ENCODE results near the gene TOP3A. TPM values are rescaled to one million over a fixed set of nuclear protein-coding genes. Genes with fewer than 3 reads are reported as not detected.
A peak's percentile ranks its signal among the peaks of the same experiment; 100 is the strongest.

The TOP3A gene
- total and polyA plus RNA-seq, 2 donors (not counting 1 experiment from before 2014, with no cell fraction given): 13.4 to 55.8 TPM

DNA sequence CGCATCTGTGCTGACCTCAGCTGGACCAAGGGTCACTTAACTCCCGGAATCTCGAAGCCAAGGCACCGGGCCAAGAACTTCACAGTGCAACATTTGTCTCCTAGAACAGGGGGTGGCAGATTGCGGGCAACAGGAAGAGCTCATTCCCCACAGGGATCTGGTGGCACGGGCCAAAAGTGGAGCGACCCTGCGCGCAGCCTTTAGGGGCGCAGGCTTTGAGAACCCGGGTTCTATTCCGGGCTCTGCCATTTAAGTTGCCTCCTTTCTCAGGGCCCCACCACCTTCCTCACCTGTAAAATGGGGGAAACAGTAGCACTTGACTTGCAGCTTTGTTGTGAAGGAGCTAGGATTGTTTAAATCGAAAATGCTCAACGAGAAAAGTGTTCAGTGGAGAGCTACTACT is 47.9 kb upstream of the TOP3A start:
- Mint-ChIP-seq H3K27ac (peak overlapping the region; percentile 59), H3K9me3 (ENCODE audit: insufficient read depth) (no peaks in the 10 kb centered on the region), H3K4me3 (peak overlapping the region; percentile 95), H3K27me3 (no peaks in the 10 kb centered on the region), H3K4me1 (peaks cover 14% of the 10 kb centered on the region)
- Histone ChIP-seq H3K9me3 (ENCODE audit: control extremely low read depth in 1 of 3, control insufficient read depth in 2 of 3, insufficient read depth in 1 of 3, low read length in 2 of 3) (no peaks in the 10 kb centered on the region), H3K4me3 (ENCODE audit: control extremely low read depth in 1 of 5, extremely low read depth in 1 of 5, insufficient read depth in 1 of 5, low read depth in 2 of 5, low read length in 4 of 5) (peak overlapping the region; percentile 47 to 89 (median 66)), H3K4me1 (ENCODE audit: control insufficient read depth in 2 of 2, insufficient read depth in 2 of 2, low read length in 2 of 2) (peaks cover 5 to 14% of the 10 kb centered on the region in 2 donors), H3K27ac (ENCODE audit: low read length in 2 of 2) (peak overlapping the region in 1 of 2 donors; percentile 32), H4K20me1 (ENCODE audit: control insufficient read depth, insufficient read depth, low read length, poor library complexity, severe bottlenecking) (no peaks in the 10 kb centered on the region), H2AFZ (ENCODE audit: insufficient read depth, low read depth, low read length, poor library complexity, severe bottlenecking) (peak overlapping the region; percentile 98), H3K27me3 (replicated peaks in 1 of 4; ENCODE audit: control extremely low read depth in 1 of 4, control insufficient read depth in 3 of 4, insufficient read depth in 4 of 4, low read length in 3 of 4) (no peaks in the 10 kb centered on the region), H3K79me2 (ENCODE audit: control insufficient read depth, insufficient read depth, low read length) (peaks cover 5% of the 10 kb centered on the region), H3K4me2 (replicated peaks; ENCODE audit: low read depth, low read length, poor library complexity, severe bottlenecking) (peak overlapping the region; percentile 94), H3K36me3 (replicated peaks in 1 of 2; ENCODE audit: control extremely low read depth in 1 of 2, control insufficient read depth in 1 of 2, extremely low read depth in 1 of 2, insufficient read depth in 2 of 2, low read length in 1 of 2) (no peaks in the 10 kb centered on the region), H3K9ac (ENCODE audit: low read length) (peak overlapping the region; percentile 94)
- ATAC-seq (ENCODE audit: low read depth) (no peak), DNase-seq (no peak)
- CTCF ChIA-PET: interaction anchor here (0.8 kb wide), 1 partner anchor 114 kb away, joined by 3 read pairs; no protein-coding TSS in a partner anchor
- TF ChIP-seq EZH2 (IDR thresholded peaks at IDR 0.05; ENCODE audit: borderline replicate concordance, insufficient read depth, low read depth, low read length, poor library complexity, severe bottlenecking) (no peak), CTCF (IDR thresholded peaks at IDR 0.05) (no peak)
- WGBS (ENCODE audit: insufficient coverage): 11% methylated on average over 9 of the region's 14 CpGs
- POLR2A ChIA-PET: interaction anchor here (1.1 kb wide), 1 partner anchor 48 kb away, joined by 3 read pairs; the partner anchor contains the start of gene TOP3A
- intact Hi-C loops (cut with micrococcal nuclease): loop anchor here (1.0 kb wide), 2 partner anchors 47 to 104 kb away; partner anchors contain the start of genes FLII and SMCR8

GRCh38 chr17:18361837-18362697 is 47.3 kb upstream of the TOP3A start:
- Histone ChIP-seq H3K4me3 (ENCODE audit: control extremely low read depth in 1 of 5, extremely low read depth in 1 of 5, insufficient read depth in 1 of 5, low read depth in 2 of 5, low read length in 4 of 5) (peak overlapping the region in 1 of 5 experiments; percentile 66), H4K20me1 (ENCODE audit: control insufficient read depth, insufficient read depth, low read length, poor library complexity, severe bottlenecking) (no peaks in the 10 kb centered on the region), H3K9me3 (ENCODE audit: control extremely low read depth in 1 of 3, control insufficient read depth in 2 of 3, insufficient read depth in 1 of 3, low read length in 2 of 3) (no peaks in the 10 kb centered on the region), H3K4me2 (replicated peaks; ENCODE audit: low read depth, low read length, poor library complexity, severe bottlenecking) (peak overlapping the region; percentile 94), H2AFZ (ENCODE audit: insufficient read depth, low read depth, low read length, poor library complexity, severe bottlenecking) (peak overlapping the region; percentile 98), H3K27me3 (replicated peaks in 1 of 4; ENCODE audit: control extremely low read depth in 1 of 4, control insufficient read depth in 3 of 4, insufficient read depth in 4 of 4, low read length in 3 of 4) (no peaks in the 10 kb centered on the region), H3K36me3 (replicated peaks in 1 of 2; ENCODE audit: control extremely low read depth in 1 of 2, control insufficient read depth in 1 of 2, extremely low read depth in 1 of 2, insufficient read depth in 2 of 2, low read length in 1 of 2) (no peaks in the 10 kb centered on the region), H3K79me2 (ENCODE audit: control insufficient read depth, insufficient read depth, low read length) (peaks cover 5% of the 10 kb centered on the region), H3K4me1 (ENCODE audit: control insufficient read depth in 2 of 2, insufficient read depth in 2 of 2, low read length in 2 of 2) (peaks cover 5 to 14% of the 10 kb centered on the region in 2 donors), H3K27ac (ENCODE audit: low read length in 2 of 2) (no peak overlapping the region), H3K9ac (ENCODE audit: low read length) (no peak overlapping the region)
- H3K4me1 Mint-ChIP-seq: peaks cover 14% of the 10 kb centered on the region
- TF ChIP-seq CTCF (IDR thresholded peaks at IDR 0.05): no peak
- no peak for TF ChIP-seq EZH2 (IDR thresholded peaks at IDR 0.05; ENCODE audit: borderline replicate concordance, insufficient read depth, low read depth, low read length, poor library complexity, severe bottlenecking)
- DNase-seq: no peak
- H3K27ac Mint-ChIP-seq: peak overlapping the region; percentile 59
- ChIA-PET CTCF (interaction anchor here (0.8 kb wide), 1 partner anchor 113 kb away, joined by 3 read pairs; no protein-coding TSS in a partner anchor), POLR2A (no interaction called here)
- WGBS (ENCODE audit: insufficient coverage): 84% methylated on average over 10 of the region's 15 CpGs
- H3K9me3 Mint-ChIP-seq (ENCODE audit: insufficient read depth): no peaks in the 10 kb centered on the region
- H3K27me3 Mint-ChIP-seq: no peaks in the 10 kb centered on the region
- peak overlapping the region; percentile 95 for H3K4me3 Mint-ChIP-seq
- no peak for ATAC-seq (ENCODE audit: low read depth)
- intact Hi-C loops (cut with micrococcal nuclease): no loop called here
